OCI-LY7 (cell line): ENCODE measurements around the gene GGTA1. TPM values are rescaled to one million over a fixed set of nuclear protein-coding genes. Genes with fewer than 3 reads are reported as not detected.
A peak's percentile ranks its signal among the peaks of the same experiment; 100 is the strongest.

ENCODE experiments used
- Bru-seq: library from RNA; stranded (reverse); fragments of 400-500 nt; gene quantifications from one replicate; lab custom pipeline; 2021; lab: Mats Ljungman, UMichigan
- BruChase-seq, 2 experiments: library from RNA; stranded (reverse); fragments of 400-500 nt; gene quantifications; one replicate each; lab custom pipeline; 2021; lab: Mats Ljungman, UMichigan
- BruUV-seq: library from RNA; stranded (reverse); fragments of 400-500 nt; replicated peaks from 2 replicates; lab custom pipeline; 2021; lab: Mats Ljungman, UMichigan
- CTCF ChIA-PET: fragments of 300-600 bp; sonication (Branson Sonifier 250); formaldehyde crosslinking; loops from one replicate; lab custom pipeline; 2022; ENCODE audit warnings: antibody characterized with exemption; ENCODE audit not compliant: unreplicated experiment; lab: Charles Lee
- POLR2A ChIA-PET: fragments of 300-600 bp; sonication (Branson Sonifier 250); formaldehyde crosslinking; loops from one replicate; lab custom pipeline; 2022; ENCODE audit warnings: antibody characterized with exemption; lab: Charles Lee
- DNase-seq: peaks from one replicate; pipeline ENCODE4 v3.0.0-alpha.2; 2015; ENCODE audit warnings: low spot score
- H2AFZ ChIP-seq: fragments of 200-600 bp; sonication (generic), shearing (Covaris generic); 2 replicates; pipeline ENCODE4 v1.6.1; 2014; ENCODE audit warnings: mild to moderate bottlenecking, antibody characterized with exemption, low read length, moderate library complexity
- H3K27ac ChIP-seq: fragments of 200-600 bp; sonication (generic); 2 replicates; pipeline ENCODE4 v1.5.1; 2014; ENCODE audit warnings: mixed run types, low read depth, mild to moderate bottlenecking, moderate library complexity, low read length, inconsistent platforms; ENCODE audit not compliant: poor library complexity, severe bottlenecking
- H3K36me3 ChIP-seq: fragments of 200-600 bp; sonication (generic); 2 replicates; pipeline ENCODE4 v1.6.1; 2014; ENCODE audit warnings: mild to moderate bottlenecking, antibody characterized with exemption, low read length, moderate library complexity, mixed read lengths; ENCODE audit not compliant: insufficient read depth
- H3K4me1 ChIP-seq: fragments of 200-600 bp; sonication (generic); 2 replicates; pipeline ENCODE4 v1.5.1; 2014; ENCODE audit warnings: mild to moderate bottlenecking, low read length; ENCODE audit not compliant: insufficient read depth, poor library complexity, severe bottlenecking
- H3K4me2 ChIP-seq: fragments of 200-600 bp; sonication (generic); 2 replicates; pipeline ENCODE4 v1.6.1; 2014; ENCODE audit warnings: mild to moderate bottlenecking, low read length
- H3K4me3 ChIP-seq: fragments of 200-600 bp; sonication (generic); 2 replicates; pipeline ENCODE4 v1.5.1; 2014; ENCODE audit warnings: mild to moderate bottlenecking, low read depth, low read length; ENCODE audit not compliant: poor library complexity, severe bottlenecking
- H3K79me2 ChIP-seq: fragments of 200-600 bp; sonication (generic); 2 replicates; pipeline ENCODE4 v1.6.1; 2016; ENCODE audit warnings: low read depth, mild to moderate bottlenecking, low read length, moderate library complexity, mixed read lengths; ENCODE audit not compliant: insufficient read depth
- H3K9me2 ChIP-seq: fragments of 200-600 bp; sonication (generic); 2 replicates; pipeline ENCODE4 v1.6.1; 2016; ENCODE audit warnings: mild to moderate bottlenecking, low read length, mixed read lengths; ENCODE audit not compliant: insufficient read depth
- H3K9me3 ChIP-seq: fragments of 200-600 bp; sonication (generic); 2 replicates; pipeline ENCODE4 v1.6.1; 2014; ENCODE audit warnings: mild to moderate bottlenecking, mixed run types, low read length, mixed read lengths
- H4K20me1 ChIP-seq: fragments of 200-600 bp; sonication (generic); 2 replicates; pipeline ENCODE4 v1.6.1; 2014; ENCODE audit warnings: mild to moderate bottlenecking, antibody characterized with exemption, low read length, moderate library complexity, mixed read lengths; ENCODE audit not compliant: insufficient read depth
- CTCF ChIP-seq: fragments of 200-600 bp; sonication (generic); conservative IDR thresholded peaks from 2 replicates; pipeline ENCODE4 v1.5.1; 2014; ENCODE audit warnings: mild to moderate bottlenecking, antibody characterized with exemption, low read length, moderate library complexity, mixed read lengths
- EZH2phosphoT487 ChIP-seq: fragments of 200-600 bp; sonication (generic); IDR thresholded peaks from 2 replicates; pipeline ENCODE4 v1.6.1; 2018; ENCODE audit warnings: low read depth, borderline replicate concordance, mild to moderate bottlenecking, mixed run types, antibody characterized with exemption, low read length, moderate library complexity, mixed read lengths
- intact Hi-C: fragments of 100-400 bp; cut with micrococcal nuclease; formaldehyde crosslinking; loops from one replicate; pipeline ENCODE4 v1.10.0; 2022; ENCODE audit not compliant: unreplicated experiment
- long read RNA-seq: library from polyadenylated mRNA; stranded (forward); transcript quantifications from one replicate; pipeline ENCODE4 v2.0.0, GENCODE V29; 2022
- total RNA-seq, 2 experiments: library from RNA; depleted of rRNA in 1 of 2; stranded (reverse); fragments of >200 nt in 1 of 2; shearing (Covaris generic) in 1 of 2; gene quantifications; 2 replicates each; pipeline ENCODE4 v1.2.3, GENCODE V29; 2014 to 2022

GGTA1 gene
- not detected in 2 replicates for total RNA-seq (2014; rRNA removed; shearing (Covaris generic))
- not detected in 2 replicates for total RNA-seq (2022)
- percentile 3 among the genes with signal in this experiment for Bru-seq, nascent RNA
- percentile 3 among the genes with signal in this experiment for BruChase-seq, experiment 1, labeled RNA remaining after a 6-hour chase
- percentile 5 among the genes with signal in this experiment for BruChase-seq, experiment 2, labeled RNA remaining after a 2-hour chase
- long read RNA-seq, partial matches to known transcripts: 0 of 1 reads
- long read RNA-seq, other reads (novel, unspliced or antisense): 1 of 1 reads

- Histone ChIP-seq H3K79me2 (no peaks in the 10 kb centered on the region), H3K4me3 (no peak within 1 kb of the TSS), H4K20me1 (no peaks in the 10 kb centered on the region), H3K27ac (no peak within 1 kb of the TSS), H3K4me2 (peak within 1 kb of the TSS; percentile 51), H3K36me3 (no peaks in the 10 kb centered on the region), H3K4me1 (peaks cover 12% of the 10 kb centered on the region), H3K9me3 (no peaks in the 10 kb centered on the region), H3K9me2 (no peaks in the 10 kb centered on the region), H2AFZ (no peak within 1 kb of the TSS)
- POLR2A ChIA-PET: no interaction called here
- intact Hi-C loops: no loop called here
- TF ChIP-seq CTCF (no peak), EZH2phosphoT487 (no peak)
- DNase-seq: no peak
- CTCF ChIA-PET: no interaction called here
- no TSS peak for BruUV-seq
Measured at GRCh38 chr9:121499427-121500164, at the start of gene GGTA1. TSS of gene GGTA1 (minus strand) at chr9:121499844. CDS start at chr9:121467922, 31,922 bp downstream.

- ChIA-PET CTCF (no interaction called here), POLR2A (no interaction called here)
- no peaks in the 10 kb centered on the region for H3K79me2 ChIP-seq
- TF ChIP-seq EZH2phosphoT487 (no peak), CTCF (no peak)
- H3K27ac ChIP-seq: no peak overlapping the region
- H2AFZ ChIP-seq: no peak overlapping the region
- no peaks in the 10 kb centered on the region for H3K36me3 ChIP-seq
- H3K4me1 ChIP-seq: peaks cover 10% of the 10 kb centered on the region
- no peaks in the 10 kb centered on the region for H3K9me3 ChIP-seq
- no peak for DNase-seq
- no peaks in the 10 kb centered on the region for H4K20me1 ChIP-seq
- intact Hi-C loops: loop anchor here (5.0 kb wide), 3 partner anchors 444 to 549 kb away; no protein-coding TSS in a partner anchor
- H3K9me2 ChIP-seq: no peaks in the 10 kb centered on the region
- H3K4me2 ChIP-seq: no peak overlapping the region
- no peak overlapping the region for H3K4me3 ChIP-seq
- no TSS peak for BruUV-seq
Measured at GRCh38 chr9:121548666-121549065, 49.0 kb upstream of the GGTA1 start.
